Fibroblast of villous mesenchyme (primary cell): ENCODE data around the gene CATSPERE. TPM values are rescaled to one million over a fixed set of nuclear protein-coding genes. Genes with fewer than 3 reads are reported as not detected.
A peak's percentile ranks its signal among the peaks of the same experiment; 100 is the strongest.
"Not testable (repeated sequence)": the region's sequence is repeated elsewhere in the genome, so short reads cannot be mapped to it uniquely, and the experiment has no call there.

Source experiments
- DNase-seq: peaks from one replicate; pipeline ENCODE4 v3.0.0-alpha.2; 2010; ENCODE audit warnings: low read depth
- H3K4me3 ChIP-seq: 2 replicates; pipeline ENCODE4 v1.5.1; 2011; ENCODE audit warnings: low read depth, mild to moderate bottlenecking, low read length
- total RNA-seq: library from RNA; depleted of rRNA; stranded (reverse); fragments of >200 nt; gene quantifications from 2 replicates; pipeline ENCODE4 v1.2.3, GENCODE V29; 2012
- TF ChIP-seq, protein P1 (sequence below): IDR thresholded peaks from 2 replicates; pipeline ENCODE4 v1.5.1; 2012; ENCODE audit warnings: low read depth, mild to moderate bottlenecking, low read length; ENCODE audit not compliant: insufficient read depth

Gene CATSPERE
- total RNA-seq, 1 donor: 1.7 TPM

DNA sequence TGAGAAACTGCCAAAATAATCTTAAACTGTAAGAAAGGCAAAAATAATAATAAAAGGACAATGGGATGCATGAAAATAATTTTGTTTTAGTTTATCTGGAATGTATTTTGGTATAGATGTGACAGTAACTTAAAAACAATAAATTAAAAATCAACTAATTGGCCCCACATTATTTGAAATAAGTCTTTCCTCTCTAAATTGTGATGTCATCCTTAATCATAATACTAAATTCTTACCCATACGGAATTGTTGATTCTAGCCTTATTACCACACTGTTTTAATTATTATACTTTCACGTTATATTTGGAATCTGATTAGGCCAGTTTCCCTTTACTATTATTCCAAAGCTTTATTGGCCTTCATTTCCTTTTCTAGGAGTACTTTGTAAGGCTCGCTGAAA is 199.5 kb downstream of the CATSPERE start:
- DNase-seq: no peak
- TF ChIP-seq, protein P1, sequence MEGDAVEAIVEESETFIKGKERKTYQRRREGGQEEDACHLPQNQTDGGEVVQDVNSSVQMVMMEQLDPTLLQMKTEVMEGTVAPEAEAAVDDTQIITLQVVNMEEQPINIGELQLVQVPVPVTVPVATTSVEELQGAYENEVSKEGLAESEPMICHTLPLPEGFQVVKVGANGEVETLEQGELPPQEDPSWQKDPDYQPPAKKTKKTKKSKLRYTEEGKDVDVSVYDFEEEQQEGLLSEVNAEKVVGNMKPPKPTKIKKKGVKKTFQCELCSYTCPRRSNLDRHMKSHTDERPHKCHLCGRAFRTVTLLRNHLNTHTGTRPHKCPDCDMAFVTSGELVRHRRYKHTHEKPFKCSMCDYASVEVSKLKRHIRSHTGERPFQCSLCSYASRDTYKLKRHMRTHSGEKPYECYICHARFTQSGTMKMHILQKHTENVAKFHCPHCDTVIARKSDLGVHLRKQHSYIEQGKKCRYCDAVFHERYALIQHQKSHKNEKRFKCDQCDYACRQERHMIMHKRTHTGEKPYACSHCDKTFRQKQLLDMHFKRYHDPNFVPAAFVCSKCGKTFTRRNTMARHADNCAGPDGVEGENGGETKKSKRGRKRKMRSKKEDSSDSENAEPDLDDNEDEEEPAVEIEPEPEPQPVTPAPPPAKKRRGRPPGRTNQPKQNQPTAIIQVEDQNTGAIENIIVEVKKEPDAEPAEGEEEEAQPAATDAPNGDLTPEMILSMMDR: no peak
- no peak overlapping the region for H3K4me3 ChIP-seq

DNA sequence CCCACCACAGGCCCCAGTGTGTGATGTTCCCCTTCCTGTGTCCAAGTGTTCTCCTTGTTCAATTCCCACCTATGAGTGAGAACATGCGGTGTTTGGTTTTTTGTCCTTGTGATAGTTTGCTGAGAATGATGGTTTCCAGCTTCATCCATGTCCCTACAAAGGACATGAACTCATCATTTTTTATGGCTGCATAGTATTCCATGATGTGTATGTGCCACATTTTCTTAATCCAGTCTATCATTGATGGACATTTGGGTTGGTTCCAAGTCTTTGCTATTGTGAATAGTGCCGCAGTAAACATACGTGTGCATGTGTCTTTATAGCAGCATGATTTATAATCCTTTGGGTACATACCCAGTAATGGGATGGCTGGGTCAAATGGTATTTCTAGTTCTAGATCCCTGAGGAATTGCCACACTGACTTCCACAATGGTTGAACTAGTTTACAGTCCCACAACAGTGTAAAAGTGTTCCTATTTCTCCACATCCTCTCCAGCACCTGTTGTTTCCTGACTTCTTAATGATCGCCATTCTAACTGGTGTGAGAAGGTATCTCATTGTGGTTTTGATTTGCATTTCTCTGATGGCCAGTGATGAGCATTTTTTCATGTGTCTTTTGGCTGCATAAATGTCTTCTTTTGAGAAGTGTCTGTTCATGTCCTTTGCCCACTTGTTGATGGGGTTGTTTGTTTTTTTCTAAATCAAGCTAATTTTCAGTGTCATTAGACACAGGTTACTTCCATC is 200.7 kb downstream of the CATSPERE start:
- H3K4me3 ChIP-seq, DNase-seq: not testable (repeated sequence)

DNA sequence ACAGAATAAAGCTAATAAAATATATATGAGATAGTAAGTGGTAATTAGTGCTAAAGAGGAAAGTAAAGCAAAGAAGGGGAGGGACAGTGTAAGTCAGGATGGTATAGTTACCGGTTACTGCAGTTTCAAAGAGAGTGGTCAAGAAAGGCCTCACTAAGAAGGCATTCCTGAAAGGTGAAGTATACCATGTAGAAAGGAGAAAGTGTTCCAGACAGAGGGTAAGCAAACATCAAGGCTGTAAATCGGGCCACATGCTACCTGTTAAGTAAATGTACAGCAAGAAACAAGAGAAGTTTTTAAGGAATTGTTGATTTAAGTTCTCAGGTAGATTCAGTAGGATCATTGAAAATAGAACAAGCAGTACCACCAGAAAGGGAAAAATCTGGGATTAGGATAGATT is 201.5 kb downstream of the CATSPERE start:
- no peak overlapping the region for H3K4me3 ChIP-seq
- TF ChIP-seq, protein P1: no peak
- no peak for DNase-seq

- H3K4me3 ChIP-seq: no peak overlapping the region
- DNase-seq: peak; percentile 52
- TF ChIP-seq, protein P1: no peak
Observed at GRCh38 chr1:244664353-244664752, 203.3 kb downstream of the CATSPERE start.

GRCh38 chr1:244665771-244666217 is 204.7 kb downstream of the CATSPERE start:
- DNase-seq: peak; percentile 22
- TF ChIP-seq, protein P1: no peak

GRCh38 chr1:244666672-244667418 is 205.8 kb downstream of the CATSPERE start:
- not testable (repeated sequence) for DNase-seq, H3K4me3 ChIP-seq

More at GRCh38 chr1:244665771-244666217, 204.7 kb downstream of the CATSPERE start:
- no peak overlapping the region for H3K4me3 ChIP-seq

DNA sequence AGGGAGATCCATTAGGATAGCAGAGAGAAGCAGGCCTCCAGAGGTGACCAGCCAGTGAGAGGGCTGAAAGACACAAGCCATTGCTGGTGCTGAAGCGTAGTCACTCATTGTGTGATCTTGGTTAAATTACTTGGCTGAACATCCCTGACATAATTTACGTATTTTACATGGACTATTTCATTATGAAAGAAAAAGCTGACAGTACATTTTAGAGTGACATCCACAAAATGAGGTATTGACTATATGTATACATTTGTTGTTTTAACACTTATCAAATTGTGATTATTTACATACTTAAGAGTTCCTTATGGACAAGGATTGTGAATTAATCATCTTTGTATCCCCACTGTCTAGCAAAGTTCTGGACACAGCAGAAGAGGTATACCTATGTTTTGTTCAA is 206.7 kb downstream of the CATSPERE start:
- H3K4me3 ChIP-seq: no peak overlapping the region
- TF ChIP-seq, protein P1: no peak
- no peak for DNase-seq
